Neural progenitor cell (in vitro differentiated cells): ENCODE data around the gene TBC1D7. TPM values are rescaled to one million over a fixed set of nuclear protein-coding genes. Genes with fewer than 3 reads are reported as not detected.

Source experiments
- DNase-seq: peaks from one replicate; pipeline ENCODE4 v3.0.0-alpha.2; 2016; ENCODE audit warnings: low spot score
- H2AFZ ChIP-seq: fragments of 200-600 bp; sonication (generic); replicated peaks from 2 replicates; pipeline ENCODE4 v1.6.1; 2016; ENCODE audit warnings: antibody characterized with exemption
- H3F3A ChIP-seq: fragments of 200-600 bp; sonication (generic); 2 replicates; pipeline ENCODE4 v1.6.1; 2016; ENCODE audit warnings: antibody characterized with exemption, low read depth
- H3K27ac ChIP-seq: fragments of 200-600 bp; sonication (generic); 2 replicates; pipeline ENCODE4 v1.5.1; 2016; ENCODE audit warnings: mild to moderate bottlenecking
- H3K27me3 ChIP-seq: fragments of 200-600 bp; sonication (generic); 2 replicates; pipeline ENCODE4 v1.6.1; 2016; ENCODE audit warnings: mild to moderate bottlenecking, moderate library complexity
- H3K36me3 ChIP-seq: fragments of 200-600 bp; sonication (generic); 2 replicates; pipeline ENCODE4 v1.5.1; 2016
- H3K4me1 ChIP-seq: fragments of 200-600 bp; sonication (generic); 2 replicates; pipeline ENCODE4 v1.6.1; 2016; ENCODE audit warnings: mixed run types
- H3K4me2 ChIP-seq: fragments of 200-600 bp; sonication (generic); 2 replicates; pipeline ENCODE4 v1.6.1; 2016
- H3K4me3 ChIP-seq: fragments of 200-600 bp; sonication (generic); 2 replicates; pipeline ENCODE4 v1.5.1; 2016
- H3K79me2 ChIP-seq: fragments of 200-600 bp; sonication (generic); 2 replicates; pipeline ENCODE4 v1.6.1; 2016; ENCODE audit warnings: low read depth
- H3K9ac ChIP-seq: fragments of 200-600 bp; sonication (generic); 2 replicates; pipeline ENCODE4 v1.6.1; 2016
- H3K9me3 ChIP-seq: fragments of 200-600 bp; sonication (generic); 2 replicates; pipeline ENCODE4 v1.5.1; 2016; ENCODE audit warnings: low read depth
- H4K20me1 ChIP-seq: fragments of 200-600 bp; sonication (generic); 2 replicates; pipeline ENCODE4 v1.6.1; 2016; ENCODE audit warnings: low read depth
- H3K27ac Mint-ChIP-seq: 3 replicates; pipeline ENCODE4 v1.8.0; 2021; ENCODE audit warnings: mixed read lengths
- H3K27me3 Mint-ChIP-seq: 2 replicates; pipeline ENCODE4 v1.8.0; 2022; ENCODE audit warnings: low read depth, mild to moderate bottlenecking, inconsistent platforms, moderate library complexity, mixed read lengths; ENCODE audit not compliant: insufficient read depth
- H3K36me3 Mint-ChIP-seq: 3 replicates; pipeline ENCODE4 v1.8.0; 2021; ENCODE audit warnings: mixed read lengths
- H3K4me1 Mint-ChIP-seq: 3 replicates; pipeline ENCODE4 v1.8.0; 2021; ENCODE audit warnings: mixed read lengths
- H3K4me3 Mint-ChIP-seq: 3 replicates; pipeline ENCODE4 v1.8.0; 2021; ENCODE audit warnings: mild to moderate bottlenecking, moderate library complexity, mixed read lengths
- H3K9me3 Mint-ChIP-seq: 3 replicates; pipeline ENCODE4 v1.8.0; 2020; ENCODE audit warnings: mixed read lengths
- CTCF ChIP-seq: fragments of 200-600 bp; sonication (generic); IDR thresholded peaks from 2 replicates; pipeline ENCODE4 v1.5.1; 2017; ENCODE audit warnings: antibody characterized with exemption, mild to moderate bottlenecking
- EZH2 ChIP-seq: fragments of 200-600 bp; sonication (generic); IDR thresholded peaks from 2 replicates; pipeline ENCODE4 v1.6.1; 2017; ENCODE audit warnings: antibody characterized with exemption, mild to moderate bottlenecking, moderate library complexity
- EZH2phosphoT487 ChIP-seq: fragments of 200-600 bp; sonication (generic); IDR thresholded peaks from 2 replicates; pipeline ENCODE4 v1.6.1; 2017; ENCODE audit warnings: antibody characterized with exemption
- total RNA-seq: library from RNA; depleted of rRNA; stranded (reverse); fragments of >200 nt; gene quantifications from 2 replicates; pipeline ENCODE4 v1.2.3, GENCODE V29; 2015; ENCODE audit warnings: low replicate concordance

TBC1D7 gene
- total RNA-seq, 1 donor from 2014 or later, result 54.9 TPM

GRCh38 chr6:13289789-13290318 is 38.5 kb downstream of the TBC1D7 start:
- no peak overlapping the region for H3K4me2 ChIP-seq
- no peak overlapping the region for H3K4me3 ChIP-seq
- no peaks in the 10 kb centered on the region for H4K20me1 ChIP-seq
- H3K9me3 Mint-ChIP-seq, result peaks cover 17% of the 10 kb centered on the region
- H3K79me2 ChIP-seq, result no peaks in the 10 kb centered on the region
- H3K27ac Mint-ChIP-seq, result peak overlapping the region; percentile 88
- DNase-seq, result no peak
- H3K36me3 Mint-ChIP-seq, result peaks cover 57% of the 10 kb centered on the region
- H3K4me1 ChIP-seq, result no peaks in the 10 kb centered on the region
- no peak overlapping the region for H2AFZ ChIP-seq
- no peak overlapping the region for H3K4me3 Mint-ChIP-seq
- peaks cover 6% of the 10 kb centered on the region for H3K4me1 Mint-ChIP-seq
- H3F3A ChIP-seq, result no peaks in the 10 kb centered on the region
- TF ChIP-seq CTCF, result no peak
- TF ChIP-seq EZH2phosphoT487, result no peak
- no peaks in the 10 kb centered on the region for H3K27me3 ChIP-seq
- no peak overlapping the region for H3K27ac ChIP-seq
- no peak overlapping the region for H3K9ac ChIP-seq
- H3K9me3 ChIP-seq, result no peaks in the 10 kb centered on the region
- peaks cover 6% of the 10 kb centered on the region for H3K36me3 ChIP-seq
- H3K27me3 Mint-ChIP-seq, result peaks cover 9% of the 10 kb centered on the region

GRCh38 chr6:13288969-13289391 is 39.4 kb downstream of the TBC1D7 start:
- TF ChIP-seq EZH2phosphoT487 (no peak), CTCF (no peak), EZH2 (no peak)
- peaks cover 6% of the 10 kb centered on the region for H3K4me1 Mint-ChIP-seq
- no peak overlapping the region for H3K27ac ChIP-seq

GRCh38 chr6:13288481-13288880 is 39.9 kb downstream of the TBC1D7 start:
- Histone ChIP-seq H3K4me1 (no peaks in the 10 kb centered on the region), H3K4me2 (no peak overlapping the region), H3K4me3 (no peak overlapping the region), H4K20me1 (no peaks in the 10 kb centered on the region), H3K79me2 (no peaks in the 10 kb centered on the region), H3K27ac (no peak overlapping the region), H3F3A (no peaks in the 10 kb centered on the region), H3K9ac (no peak overlapping the region), H3K36me3 (peaks cover 6% of the 10 kb centered on the region), H2AFZ (no peak overlapping the region), H3K9me3 (no peaks in the 10 kb centered on the region), H3K27me3 (no peaks in the 10 kb centered on the region)
- Mint-ChIP-seq H3K4me1 (peaks cover 6% of the 10 kb centered on the region), H3K9me3 (peaks cover 17% of the 10 kb centered on the region), H3K27ac (no peak overlapping the region), H3K36me3 (peaks cover 52% of the 10 kb centered on the region), H3K4me3 (no peak overlapping the region), H3K27me3 (peaks cover 6% of the 10 kb centered on the region)
- DNase-seq, result no peak
- no peak for TF ChIP-seq EZH2
- no peak for TF ChIP-seq EZH2phosphoT487

More at GRCh38 chr6:13288969-13289391, 39.4 kb downstream of the TBC1D7 start:
- no peaks in the 10 kb centered on the region for H3K9me3 ChIP-seq
- no peak overlapping the region for H3K4me3 ChIP-seq
- Mint-ChIP-seq H3K36me3 (peaks cover 51% of the 10 kb centered on the region), H3K27me3 (peaks cover 8% of the 10 kb centered on the region), H3K27ac (no peak overlapping the region), H3K9me3 (peaks cover 17% of the 10 kb centered on the region), H3K4me3 (no peak overlapping the region)
- H3K9ac ChIP-seq, result no peak overlapping the region
- H2AFZ ChIP-seq, result no peak overlapping the region
- no peaks in the 10 kb centered on the region for H3K4me1 ChIP-seq
- no peaks in the 10 kb centered on the region for H3F3A ChIP-seq
- DNase-seq, result no peak
- H3K4me2 ChIP-seq, result no peak overlapping the region
- H4K20me1 ChIP-seq, result no peaks in the 10 kb centered on the region
- no peaks in the 10 kb centered on the region for H3K79me2 ChIP-seq
- H3K27me3 ChIP-seq, result no peaks in the 10 kb centered on the region
- peaks cover 6% of the 10 kb centered on the region for H3K36me3 ChIP-seq

- Histone ChIP-seq H3K79me2 (no peaks in the 10 kb centered on the region), H3K27ac (no peak overlapping the region), H3K4me3 (no peak overlapping the region), H2AFZ (no peak overlapping the region), H3K9me3 (no peaks in the 10 kb centered on the region), H3K4me1 (no peaks in the 10 kb centered on the region), H3F3A (no peaks in the 10 kb centered on the region), H4K20me1 (no peaks in the 10 kb centered on the region), H3K27me3 (no peaks in the 10 kb centered on the region), H3K9ac (no peak overlapping the region), H3K36me3 (peaks cover 6% of the 10 kb centered on the region), H3K4me2 (no peak overlapping the region)
- Mint-ChIP-seq H3K9me3 (peaks cover 17% of the 10 kb centered on the region), H3K36me3 (peaks cover 45% of the 10 kb centered on the region), H3K4me3 (no peak overlapping the region), H3K4me1 (peaks cover 6% of the 10 kb centered on the region), H3K27me3 (peaks cover 6% of the 10 kb centered on the region), H3K27ac (no peak overlapping the region)
- no peak for DNase-seq
- TF ChIP-seq CTCF (no peak), EZH2 (no peak), EZH2phosphoT487 (no peak)
These were observed 41.2 kb downstream of the TBC1D7 start for GRCh38 chr6:13287104-13287503.
